Psoas muscle (tissue), 8 donors: ENCODE results near the gene EIF1AX. TPM values are rescaled to one million over a fixed set of nuclear protein-coding genes. Genes with fewer than 3 reads are reported as not detected.
A peak's percentile ranks its signal among the peaks of the same experiment; 100 is the strongest.
"Not testable (repeated sequence)": the region's sequence is repeated elsewhere in the genome, so short reads cannot be mapped to it uniquely, and the experiment has no call there.

Experiments used
- ATAC-seq, 4 donors: fragments of 200-7000 bp; cut with Tn5 transposase; one replicate each; pipeline ENCODE4 v1.9.1; 2020; ENCODE audit warnings: moderate library complexity in 3 of 4, mild to moderate bottlenecking in 2 of 4
- DNase-seq, 2 donors: peaks; one replicate each; pipeline ENCODE4 v3.0.0-alpha.2; 2020
- H3K27ac ChIP-seq: fragments of 200-600 bp; one replicate; pipeline ENCODE4 v1.8.0; 2022
- H3K27me3 ChIP-seq, 3 donors: fragments of 200-600 bp in 1 of 3; one replicate each; pipeline versions ENCODE4 v1.6.1 to v1.8.0; 2013 to 2022; ENCODE audit warnings: low read length in 2 of 3, mild to moderate bottlenecking in 2 of 3, moderate library complexity in 1 of 3; ENCODE audit not compliant: insufficient read depth in 3 of 3
- H3K36me3 ChIP-seq, 2 donors: fragments of 200-600 bp in 1 of 2; one replicate each; pipeline versions ENCODE4 v1.6.1 to v1.8.0; 2013 to 2022; ENCODE audit warnings: low read depth in 1 of 2, mild to moderate bottlenecking in 1 of 2, moderate library complexity in 1 of 2; ENCODE audit not compliant: insufficient read depth in 1 of 2
- H3K4me1 ChIP-seq: fragments of 200-600 bp; one replicate; pipeline ENCODE4 v1.8.0; 2022
- H3K4me3 ChIP-seq: fragments of 200-600 bp; one replicate; pipeline ENCODE4 v1.8.0; 2022; ENCODE audit warnings: mild to moderate bottlenecking
- H3K9me3 ChIP-seq: fragments of 200-600 bp; one replicate; pipeline ENCODE4 v1.8.0; 2022
- CTCF ChIP-seq: fragments of 200-600 bp; IDR thresholded peaks from one replicate; pipeline ENCODE4 v1.8.0; 2022; ENCODE audit warnings: antibody characterized with exemption
- WGBS, 3 donors: extraction: QIAGEN DNeasy Blood & Tissue Kit; methylation state at CpG; one replicate each; pipeline versions ENCODE4 v1.1.6 to v1.1.7; 2013; 5-methylcytosine and 5-hydroxymethylcytosine counted together
- intact Hi-C, 2 donors: fragments of 100-400 bp; cut with DNase I; formaldehyde crosslinking; loops; one replicate each; pipeline versions ENCODE4 v1.11.0 to v1.14.2; 2022
- polyA plus RNA-seq, 3 donors: library from polyadenylated mRNA; stranded (reverse); fragments of 200-250 nt; gene quantifications; one replicate each; pipeline ENCODE4 v1.2.3, GENCODE V29; 2013
- total RNA-seq, 4 donors: library from RNA; stranded (reverse); fragmentation: NEBNext Ultra II Directional in 2 of 4; extraction: Animal tissue kit (Norgen Biotek cat#: 25700) in 2 of 4; gene quantifications; one replicate each; pipeline versions ENCODE4 v1.2.1 to v1.2.4, GENCODE V29; 2021 to 2023
- donor health status: healthy with polysubstance abuse.
- donor health status: DM: no; HTN: no; CAD: no; lungs with moderate emphysema.
- donor health status: Bipolar disorder and iron deficiency.
- donor health status: healthy.
- donor health status: DM: yes; HTN: yes; CAD: no.
- donor health status: DM: no; HTN: no; CAD: no.
- donor health status: DM: no; HTN: no; CAD: no.
- donor health status: DM: yes; HTN: yes; CAD: no.

The EIF1AX gene
- total and polyA plus RNA-seq, 7 donors, result 67.3 to 176 (median 129) TPM

GRCh38 chrX:20130357-20130756, 11.3 kb downstream of the EIF1AX start:
- intact Hi-C loops, result loop anchor here in 1 of 2 donors (5.0 kb wide), 1 partner anchor 218 kb away; no protein-coding TSS in a partner anchor
- H3K36me3 ChIP-seq, result peaks cover 0 to 73% of the 10 kb centered on the region in 2 donors
- no peak overlapping the region for H3K4me3 ChIP-seq
- 93 to 97% (median 93%) methylated on average over 1 of the region's 1 CpG for WGBS, 3 donors
- ATAC-seq (no peak), DNase-seq (no peak)
- H3K27ac ChIP-seq, result no peak overlapping the region
- no peaks in the 10 kb centered on the region for H3K9me3 ChIP-seq
- H3K27me3 ChIP-seq, result no peaks in the 10 kb centered on the region
- H3K4me1 ChIP-seq, result no peaks in the 10 kb centered on the region
- TF ChIP-seq CTCF, result no peak

- ATAC-seq, result no peak
These were observed 12.1 kb downstream of the EIF1AX start for GRCh38 chrX:20129547-20129946.

GRCh38 chrX:20128670-20129069, 13.0 kb downstream of the EIF1AX start:
- H3K27ac ChIP-seq, result no peak overlapping the region
- no peak for TF ChIP-seq CTCF
- DNase-seq, result no peak
- intact Hi-C loops, result no loop called here
- ATAC-seq, result no peak
- H3K4me3 ChIP-seq, result no peak overlapping the region
- H3K4me1 ChIP-seq, result no peaks in the 10 kb centered on the region
- WGBS, 3 donors, result 52 to 75% (median 62%) methylated on average over 4 of the region's 4 CpGs
- no peaks in the 10 kb centered on the region for H3K9me3 ChIP-seq
- H3K27me3 ChIP-seq, result no peaks in the 10 kb centered on the region
- H3K36me3 ChIP-seq, result peaks cover 4 to 73% of the 10 kb centered on the region in 2 donors

More at GRCh38 chrX:20129547-20129946, 12.1 kb downstream of the EIF1AX start:
- H3K9me3 ChIP-seq, result no peaks in the 10 kb centered on the region
- no peaks in the 10 kb centered on the region for H3K4me1 ChIP-seq
- peaks cover 4 to 73% of the 10 kb centered on the region in 2 donors for H3K36me3 ChIP-seq
- no peak overlapping the region for H3K27ac ChIP-seq
- intact Hi-C loops, result no loop called here
- 87 to 100% (median 95%) methylated on average over 1 of the region's 1 CpG for WGBS, 3 donors
- DNase-seq, result no peak
- H3K4me3 ChIP-seq, result no peak overlapping the region
- no peaks in the 10 kb centered on the region for H3K27me3 ChIP-seq
- TF ChIP-seq CTCF, result no peak

- H3K4me3 ChIP-seq, H3K27me3 ChIP-seq, H3K4me1 ChIP-seq, DNase-seq, H3K9me3 ChIP-seq, intact Hi-C loops, H3K27ac ChIP-seq: not testable (repeated sequence)
- peaks cover 4 to 64% of the 10 kb centered on the region in 2 donors for H3K36me3 ChIP-seq
- WGBS, 3 donors, result 1 to 11% (median 2%) methylated on average over 3 of the region's 3 CpGs
- ATAC-seq, result peak in 3 of 4 donors; percentile 52 to 78 (median 68)
- peak; percentile 36 for TF ChIP-seq CTCF
These were observed 14.2 kb downstream of the EIF1AX start for GRCh38 chrX:20127440-20127839.

- Histone ChIP-seq H3K36me3 (peaks cover 4 to 58% of the 10 kb centered on the region in 2 donors), H3K27ac (peak overlapping the region; percentile 46)
- DNase-seq, H3K4me3 ChIP-seq, H3K9me3 ChIP-seq, H3K27me3 ChIP-seq, H3K4me1 ChIP-seq, intact Hi-C loops: not testable (repeated sequence)
- 20 to 33% methylated on average over 1 of the region's 1 CpG; no CpG with 5 or more reads in 1 of the 3 donors for WGBS, 3 donors
- ATAC-seq, result peak in 3 of 4 donors; percentile 65 to 77 (median 66)
These were observed 14.8 kb downstream of the EIF1AX start for GRCh38 chrX:20126833-20127232.
